ENCODE data around the gene CCDC34. TPM values are rescaled to one million over a fixed set of nuclear protein-coding genes. Genes with fewer than 3 reads are reported as not detected.

CCDC34 gene
- total RNA-seq, 2 experiments from 2014 or later = 20.8 to 38.5 TPM

- DNase-seq (ENCODE audit: low spot score) = no peak
- intact Hi-C loops (cut with micrococcal nuclease; ENCODE audit: unreplicated experiment) = no loop called here
- ChIA-PET CTCF (ENCODE audit: unreplicated experiment) (interaction anchor here (0.5 kb wide), 1 partner anchor 1045 kb away, joined by 3 read pairs; no protein-coding TSS in a partner anchor), POLR2A (no interaction called here)
- no peaks in the 10 kb centered on the region for H4K20me1 ChIP-seq (ENCODE audit: insufficient read depth, low read length)
- H3K4me1 ChIP-seq (ENCODE audit: insufficient read depth, low read length, poor library complexity, severe bottlenecking) = no peaks in the 10 kb centered on the region
- no TSS peak for BruUV-seq (replicated peaks)
- H3K9me2 ChIP-seq (ENCODE audit: insufficient read depth, low read length) = no peaks in the 10 kb centered on the region
- no peak for TF ChIP-seq EZH2phosphoT487 (IDR thresholded peaks at IDR 0.05; ENCODE audit: borderline replicate concordance, low read depth, low read length)
- TF ChIP-seq, protein P1, sequence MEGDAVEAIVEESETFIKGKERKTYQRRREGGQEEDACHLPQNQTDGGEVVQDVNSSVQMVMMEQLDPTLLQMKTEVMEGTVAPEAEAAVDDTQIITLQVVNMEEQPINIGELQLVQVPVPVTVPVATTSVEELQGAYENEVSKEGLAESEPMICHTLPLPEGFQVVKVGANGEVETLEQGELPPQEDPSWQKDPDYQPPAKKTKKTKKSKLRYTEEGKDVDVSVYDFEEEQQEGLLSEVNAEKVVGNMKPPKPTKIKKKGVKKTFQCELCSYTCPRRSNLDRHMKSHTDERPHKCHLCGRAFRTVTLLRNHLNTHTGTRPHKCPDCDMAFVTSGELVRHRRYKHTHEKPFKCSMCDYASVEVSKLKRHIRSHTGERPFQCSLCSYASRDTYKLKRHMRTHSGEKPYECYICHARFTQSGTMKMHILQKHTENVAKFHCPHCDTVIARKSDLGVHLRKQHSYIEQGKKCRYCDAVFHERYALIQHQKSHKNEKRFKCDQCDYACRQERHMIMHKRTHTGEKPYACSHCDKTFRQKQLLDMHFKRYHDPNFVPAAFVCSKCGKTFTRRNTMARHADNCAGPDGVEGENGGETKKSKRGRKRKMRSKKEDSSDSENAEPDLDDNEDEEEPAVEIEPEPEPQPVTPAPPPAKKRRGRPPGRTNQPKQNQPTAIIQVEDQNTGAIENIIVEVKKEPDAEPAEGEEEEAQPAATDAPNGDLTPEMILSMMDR (conservative IDR thresholded peaks at IDR 0.05; ENCODE audit: low read length) = no peak
- H3K79me2 ChIP-seq (ENCODE audit: insufficient read depth, low read depth, low read length) = no peaks in the 10 kb centered on the region
- no peak overlapping the region for H2AFZ ChIP-seq (ENCODE audit: low read length)
- H3K27ac ChIP-seq (ENCODE audit: low read depth, low read length, poor library complexity, severe bottlenecking) = no peak overlapping the region
- H3K9me3 ChIP-seq (ENCODE audit: low read length) = no peaks in the 10 kb centered on the region
- H3K4me2 ChIP-seq (ENCODE audit: low read length) = no peak overlapping the region
- H3K4me3 ChIP-seq (ENCODE audit: low read depth, low read length, poor library complexity, severe bottlenecking) = no peak overlapping the region
- peaks cover 26% of the 10 kb centered on the region for H3K36me3 ChIP-seq (ENCODE audit: insufficient read depth, low read length)
These were observed 31.0 kb downstream of the CCDC34 start for GRCh38 chr11:27331981-27332380.

DNA sequence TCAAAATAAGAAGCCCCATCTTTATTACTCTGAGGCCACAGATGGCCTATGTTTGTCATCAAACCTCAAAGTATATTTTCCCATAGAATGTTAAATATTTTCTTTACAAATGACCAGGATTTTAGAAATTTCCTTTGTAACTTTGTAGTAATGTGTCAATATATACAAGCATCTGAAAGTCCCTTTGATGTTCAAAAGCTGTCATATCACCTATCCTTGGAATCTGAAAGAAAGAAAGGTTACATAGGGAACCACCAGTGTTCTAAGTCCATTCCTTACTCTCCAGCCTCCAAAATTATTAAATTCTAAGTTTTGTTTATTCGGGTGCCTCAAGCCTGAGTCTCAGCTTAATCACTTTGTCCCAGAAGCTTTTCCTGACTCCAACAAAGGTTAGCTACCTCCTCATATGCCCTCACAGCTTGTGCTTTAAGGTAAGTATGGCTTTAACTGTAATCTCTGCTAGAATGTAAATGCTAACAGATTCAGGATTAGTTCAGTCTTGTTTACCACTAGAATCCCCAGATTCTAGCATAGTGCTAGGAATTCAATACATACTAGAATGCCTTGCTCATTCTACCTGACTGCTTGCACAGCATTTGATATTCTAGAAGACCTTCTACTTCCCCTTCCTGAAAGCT is 32.3 kb downstream of the CCDC34 start:
- ChIA-PET POLR2A (interaction anchor here (0.8 kb wide), 1 partner anchor 30 kb away, joined by 3 read pairs; no protein-coding TSS in a partner anchor), CTCF (ENCODE audit: unreplicated experiment) (no interaction called here)
- no TSS peak for BruUV-seq (replicated peaks)
- peaks cover 14% of the 10 kb centered on the region; the same call in 1 of the 2 replicates for H3K36me3 ChIP-seq (ENCODE audit: insufficient read depth, low read length)
- H3K9me2 ChIP-seq (ENCODE audit: insufficient read depth, low read length) = no peaks in the 10 kb centered on the region
- H3K79me2 ChIP-seq (ENCODE audit: insufficient read depth, low read depth, low read length) = no peaks in the 10 kb centered on the region
- H4K20me1 ChIP-seq (ENCODE audit: insufficient read depth, low read length) = no peaks in the 10 kb centered on the region
- no peak for TF ChIP-seq EZH2phosphoT487 (IDR thresholded peaks at IDR 0.05; ENCODE audit: borderline replicate concordance, low read depth, low read length)
- TF ChIP-seq, protein P1 (conservative IDR thresholded peaks at IDR 0.05; ENCODE audit: low read length) = no peak
- no peak overlapping the region for H3K27ac ChIP-seq (ENCODE audit: low read depth, low read length, poor library complexity, severe bottlenecking)
- no peaks in the 10 kb centered on the region for H3K9me3 ChIP-seq (ENCODE audit: low read length)
- H3K4me2 ChIP-seq (ENCODE audit: low read length) = no peak overlapping the region
- no peak overlapping the region for H3K4me3 ChIP-seq (ENCODE audit: low read depth, low read length, poor library complexity, severe bottlenecking)
- H3K4me1 ChIP-seq (ENCODE audit: insufficient read depth, low read length, poor library complexity, severe bottlenecking) = no peaks in the 10 kb centered on the region
- intact Hi-C loops (cut with micrococcal nuclease; ENCODE audit: unreplicated experiment) = loop anchor here (1.0 kb wide), 1 partner anchor 78 kb away; no protein-coding TSS in a partner anchor
- no peak for DNase-seq (ENCODE audit: low spot score)
- H2AFZ ChIP-seq (ENCODE audit: low read length) = no peak overlapping the region

Measured in OCI-LY7 (cell line).